Measurements from ENCODE around the gene RD3L. TPM values are rescaled to one million over a fixed set of nuclear protein-coding genes. Genes with fewer than 3 reads are reported as not detected.

Gene RD3L
- total RNA-seq, 1 donor from 2014 or later = not detected

DNA sequence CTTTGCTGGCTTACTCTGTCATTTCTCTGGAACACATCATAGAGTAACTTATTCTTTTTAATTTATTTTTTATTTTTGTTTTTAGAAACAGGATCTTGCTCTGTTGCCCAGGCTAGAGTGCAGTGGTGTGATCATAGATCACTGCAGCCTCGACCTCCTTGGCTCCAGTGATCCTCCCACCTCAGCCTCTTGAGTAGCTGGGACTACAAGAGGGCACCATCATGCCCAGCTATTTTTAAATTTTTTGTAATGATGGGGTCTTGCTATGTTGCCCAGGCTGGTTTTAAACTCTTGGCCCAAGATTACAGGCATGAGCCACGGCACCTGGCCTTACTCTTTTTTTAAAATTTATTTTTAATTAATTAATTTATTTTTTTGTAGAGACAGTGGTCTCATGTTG lies 32.2 kb upstream of the RD3L start:
- H3K4me3 ChIP-seq = no peak overlapping the region
- H3K36me3 ChIP-seq = no peaks in the 10 kb centered on the region
- no peak overlapping the region for H3K27ac ChIP-seq
- H3K4me1 ChIP-seq = no peaks in the 10 kb centered on the region
- intact Hi-C loops (cut with DNase I) = no loop called here
- no peak for ATAC-seq
- no peak for DNase-seq
- H3K9me3 ChIP-seq = no peaks in the 10 kb centered on the region
- no peaks in the 10 kb centered on the region for H3K27me3 ChIP-seq (ENCODE audit: low read depth)
- TF ChIP-seq, protein P1, sequence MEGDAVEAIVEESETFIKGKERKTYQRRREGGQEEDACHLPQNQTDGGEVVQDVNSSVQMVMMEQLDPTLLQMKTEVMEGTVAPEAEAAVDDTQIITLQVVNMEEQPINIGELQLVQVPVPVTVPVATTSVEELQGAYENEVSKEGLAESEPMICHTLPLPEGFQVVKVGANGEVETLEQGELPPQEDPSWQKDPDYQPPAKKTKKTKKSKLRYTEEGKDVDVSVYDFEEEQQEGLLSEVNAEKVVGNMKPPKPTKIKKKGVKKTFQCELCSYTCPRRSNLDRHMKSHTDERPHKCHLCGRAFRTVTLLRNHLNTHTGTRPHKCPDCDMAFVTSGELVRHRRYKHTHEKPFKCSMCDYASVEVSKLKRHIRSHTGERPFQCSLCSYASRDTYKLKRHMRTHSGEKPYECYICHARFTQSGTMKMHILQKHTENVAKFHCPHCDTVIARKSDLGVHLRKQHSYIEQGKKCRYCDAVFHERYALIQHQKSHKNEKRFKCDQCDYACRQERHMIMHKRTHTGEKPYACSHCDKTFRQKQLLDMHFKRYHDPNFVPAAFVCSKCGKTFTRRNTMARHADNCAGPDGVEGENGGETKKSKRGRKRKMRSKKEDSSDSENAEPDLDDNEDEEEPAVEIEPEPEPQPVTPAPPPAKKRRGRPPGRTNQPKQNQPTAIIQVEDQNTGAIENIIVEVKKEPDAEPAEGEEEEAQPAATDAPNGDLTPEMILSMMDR (IDR thresholded peaks at IDR 0.05) = no peak

DNA sequence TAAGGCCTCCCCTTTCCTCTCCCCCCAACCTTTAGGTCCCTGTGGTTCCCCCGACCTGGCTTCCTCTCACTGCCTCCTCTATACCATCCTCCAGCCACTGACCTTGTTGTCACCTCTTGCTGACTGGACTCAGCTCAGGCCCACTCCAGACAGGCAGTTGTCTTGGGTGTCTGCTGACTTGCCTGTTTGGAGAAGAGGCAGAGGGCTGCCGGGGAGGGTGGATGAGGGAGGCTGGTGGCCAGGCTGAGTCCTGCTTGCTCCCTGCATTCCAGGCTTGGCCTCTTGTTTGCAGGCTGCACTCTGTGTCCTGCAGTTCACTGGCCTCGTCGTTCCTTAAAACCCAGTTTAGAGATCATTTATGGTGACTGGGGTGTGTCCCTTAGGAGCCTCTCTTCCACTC lies 31.0 kb upstream of the RD3L start:
- TF ChIP-seq, protein P1 (IDR thresholded peaks at IDR 0.05) = no peak
- ATAC-seq = peak; percentile 57 to 59

DNA sequence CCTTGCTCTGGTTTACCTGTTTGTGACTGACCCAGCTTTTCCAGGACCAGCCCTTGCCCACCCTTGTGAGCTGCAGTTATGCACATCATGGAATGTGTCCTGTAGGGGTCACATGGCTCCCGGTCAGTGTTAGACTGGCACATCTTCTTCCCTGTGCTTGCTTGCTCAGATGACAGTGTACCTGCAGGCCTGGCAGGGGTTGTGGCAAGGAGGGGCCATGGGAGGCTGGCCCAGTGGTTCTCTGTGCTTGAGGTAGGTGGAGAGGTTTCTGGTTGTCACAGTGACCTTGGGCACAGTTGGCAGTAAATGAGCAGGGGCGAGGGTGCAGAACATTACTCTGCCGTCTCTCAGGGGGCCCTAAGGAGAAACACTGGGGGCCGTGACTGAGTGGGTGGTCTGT lies 27.6 kb upstream of the RD3L start:
- DNase-seq = no peak
- H3K27me3 ChIP-seq (ENCODE audit: low read depth) = no peaks in the 10 kb centered on the region
- TF ChIP-seq, protein P1 (IDR thresholded peaks at IDR 0.05) = no peak
- intact Hi-C loops (cut with DNase I) = no loop called here
- H3K27ac ChIP-seq = no peak overlapping the region
- H3K36me3 ChIP-seq = no peaks in the 10 kb centered on the region
- H3K9me3 ChIP-seq = no peaks in the 10 kb centered on the region
- no peak for ATAC-seq
- no peak overlapping the region for H3K4me3 ChIP-seq
- no peaks in the 10 kb centered on the region for H3K4me1 ChIP-seq

More for the DNA sequence above, 31.0 kb upstream of the RD3L start:
- DNase-seq = no peak
- Histone ChIP-seq H3K4me3 (no peak overlapping the region), H3K27me3 (ENCODE audit: low read depth) (no peaks in the 10 kb centered on the region), H3K9me3 (no peaks in the 10 kb centered on the region), H3K4me1 (no peaks in the 10 kb centered on the region), H3K36me3 (no peaks in the 10 kb centered on the region), H3K27ac (no peak overlapping the region)
- intact Hi-C loops (cut with DNase I) = no loop called here

DNA sequence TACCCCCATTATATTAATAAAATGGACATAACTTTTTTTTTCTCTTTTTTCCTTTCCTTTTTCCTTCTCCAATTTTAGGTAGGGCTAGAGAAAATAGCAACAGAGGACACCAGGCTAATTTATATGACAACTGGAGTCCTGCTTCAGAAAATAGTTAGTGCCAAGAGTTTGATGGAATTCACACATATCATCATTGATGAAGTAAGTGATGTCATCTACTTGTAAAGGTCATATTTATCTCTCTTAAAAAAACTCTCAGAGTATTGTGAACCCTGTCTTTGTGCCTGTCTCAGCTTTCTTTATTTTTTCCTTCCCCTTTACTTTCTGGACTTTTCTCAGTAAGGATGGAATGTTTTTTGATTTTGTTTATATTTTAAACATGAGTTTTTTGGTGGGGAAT lies 24.3 kb upstream of the RD3L start:
- DNase-seq (no peak), ATAC-seq (no peak)
- Histone ChIP-seq H3K27ac (no peak overlapping the region), H3K27me3 (ENCODE audit: low read depth) (no peaks in the 10 kb centered on the region), H3K9me3 (no peaks in the 10 kb centered on the region), H3K36me3 (no peaks in the 10 kb centered on the region), H3K4me3 (no peak overlapping the region), H3K4me1 (no peaks in the 10 kb centered on the region)
- TF ChIP-seq, protein P1 (IDR thresholded peaks at IDR 0.05) = no peak
- intact Hi-C loops (cut with DNase I) = no loop called here

DNA sequence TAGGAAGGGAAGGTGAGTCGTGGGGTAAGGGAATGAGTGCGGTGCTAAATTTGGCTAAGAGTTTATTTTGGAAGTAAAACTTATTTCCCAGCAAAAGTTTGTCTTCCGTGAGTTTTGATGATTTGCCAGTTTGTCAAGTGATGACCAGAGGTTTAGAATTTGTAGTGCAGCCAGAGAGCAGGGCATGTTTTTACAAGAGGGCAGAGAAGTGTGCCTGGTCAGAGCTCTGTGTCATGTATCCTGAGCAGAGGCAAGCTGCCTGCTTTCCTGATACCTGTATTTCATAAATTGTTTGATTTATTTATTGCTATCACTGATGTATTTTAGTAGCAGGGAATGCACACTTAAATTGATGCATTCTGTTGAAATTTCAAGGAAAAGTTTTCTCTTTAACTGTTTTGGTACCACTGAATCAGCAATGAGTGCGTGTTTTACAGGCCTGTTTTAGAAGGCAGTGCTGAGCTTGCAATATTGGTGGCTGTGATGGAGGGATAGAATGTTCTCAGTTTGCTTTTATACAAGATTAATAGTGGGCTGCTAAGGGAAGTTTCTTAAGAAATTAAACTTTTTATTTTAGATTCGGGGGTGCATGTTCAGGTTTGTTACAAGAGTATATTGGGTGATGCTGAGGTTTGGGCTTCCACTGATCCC lies 19.7 kb upstream of the RD3L start:
- DNase-seq (no peak), ATAC-seq (no peak)
- TF ChIP-seq, protein P1 (IDR thresholded peaks at IDR 0.05) = no peak
- H3K9me3 ChIP-seq = no peaks in the 10 kb centered on the region
- H3K36me3 ChIP-seq = no peaks in the 10 kb centered on the region
- intact Hi-C loops (cut with DNase I) = no loop called here
- H3K27ac ChIP-seq = no peak overlapping the region
- H3K27me3 ChIP-seq (ENCODE audit: low read depth) = no peaks in the 10 kb centered on the region
- no peaks in the 10 kb centered on the region for H3K4me1 ChIP-seq
- H3K4me3 ChIP-seq = no peak overlapping the region

All from lower lobe of right lung (tissue), 2 donors.